ENCODE data around the gene KLC4.

GRCh38 chr6:43011207-43011606 is 48.2 kb upstream of the KLC4 start:
- TF ChIP-seq CTCF (IDR thresholded peaks at IDR 0.05), result no peak
- no peak for TF ChIP-seq POLR2A (IDR thresholded peaks at IDR 0.05)

Measured in heart left ventricle (tissue), 13 donors.